H1 (cell line): Measurements from ENCODE around the gene JMJD7. TPM values are rescaled to one million over a fixed set of nuclear protein-coding genes. Genes with fewer than 3 reads are reported as not detected.

ENCODE experiments used
- CTCF ChIA-PET: fragments of 300-600 bp; sonication (Branson Sonifier 250); formaldehyde crosslinking; loops from one replicate; lab custom pipeline; 2021; ENCODE audit not compliant: partially characterized antibody; lab: Charles Lee
- POLR2A ChIA-PET: fragments of 300-600 bp; sonication (Branson Sonifier 250); formaldehyde crosslinking; loops from one replicate; lab custom pipeline; 2021; ENCODE audit warnings: inconsistent platforms; ENCODE audit not compliant: partially characterized antibody; lab: Charles Lee
- DNase-seq, 2 experiments: peaks; one replicate each; pipeline versions ENCODE4 v3.0.0 to v3.0.0-alpha.2; 2010 to 2022; ENCODE audit warnings: low spot score in 2 of 2, low read depth in 1 of 2, mixed read lengths in 1 of 2
- FAIRE-seq: peaks from 2 replicates; lab custom pipeline; 2011; peaks lifted over from hg19 to GRCh38; lab: Jason Lieb, UNC
- H2AFZ ChIP-seq: 2 replicates; pipeline ENCODE4 v1.8.1; 2012; ENCODE audit warnings: low read length, inconsistent platforms
- H2AK5ac ChIP-seq: 2 replicates; pipeline ENCODE4 v1.6.1; 2013; ENCODE audit warnings: low read depth, low read length
- H2BK120ac ChIP-seq: replicated peaks from 2 replicates; pipeline ENCODE3; 2013; ENCODE audit warnings: low read depth, low read length, inconsistent platforms
- H2BK12ac ChIP-seq: 2 replicates; pipeline ENCODE4 v1.6.1; 2013; ENCODE audit warnings: low read depth, low read length
- H2BK15ac ChIP-seq: 2 replicates; pipeline ENCODE4 v1.6.1; 2013; ENCODE audit warnings: low read length
- H2BK20ac ChIP-seq: 2 replicates; pipeline ENCODE4 v1.6.1; 2013; ENCODE audit warnings: low read length
- H2BK5ac ChIP-seq: 2 replicates; pipeline ENCODE4 v1.6.1; 2013; ENCODE audit warnings: low read depth, low read length
- H3K14ac ChIP-seq: 2 replicates; pipeline ENCODE4 v1.6.1; 2013; ENCODE audit warnings: inconsistent platforms; ENCODE audit not compliant: insufficient read length
- H3K18ac ChIP-seq: 2 replicates; pipeline ENCODE4 v1.6.1; 2013; ENCODE audit warnings: low read length; ENCODE audit errors: extremely low read depth
- H3K23ac ChIP-seq: 2 replicates; pipeline ENCODE4 v1.6.1; 2013; ENCODE audit warnings: inconsistent platforms; ENCODE audit not compliant: insufficient read length
- H3K23me2 ChIP-seq: 2 replicates; pipeline ENCODE4 v1.6.1; 2013; ENCODE audit warnings: low read depth, low read length
- H3K27ac ChIP-seq: 2 replicates; pipeline ENCODE4 v1.6.1; 2011; ENCODE audit warnings: low read depth, low read length, inconsistent platforms
- H3K27me3 ChIP-seq, 4 experiments: replicated peaks in 1 of 4; 1 replicate in 1 of 4; 2 replicates in 3 of 4; pipeline versions ENCODE4 v1.6.1 to v1.8.1; 2011 to 2013; ENCODE audit warnings: low read length in 3 of 4, mild to moderate bottlenecking in 3 of 4, inconsistent platforms in 2 of 4, mixed read lengths in 2 of 4, moderate library complexity in 1 of 4; ENCODE audit not compliant: control insufficient read depth in 3 of 4, insufficient read depth in 3 of 4; ENCODE audit errors: extremely low read depth in 1 of 4
- H3K36me3 ChIP-seq, 4 experiments: 2 replicates each; pipeline versions ENCODE4 v1.6.1 to v1.8.1; 2011 to 2013; ENCODE audit warnings: mild to moderate bottlenecking in 4 of 4, low read length in 3 of 4, moderate library complexity in 2 of 4, control low read depth in 1 of 4, inconsistent platforms in 1 of 4; ENCODE audit not compliant: insufficient read depth in 4 of 4, control insufficient read depth in 2 of 4
- H3K4ac ChIP-seq: replicated peaks from 2 replicates; pipeline ENCODE3; 2013; ENCODE audit warnings: low read length, low read depth, mixed read lengths, inconsistent platforms; ENCODE audit not compliant: insufficient read length
- H3K4me1 ChIP-seq, 4 experiments: replicated peaks in 1 of 4; 1 replicate in 1 of 4; 2 replicates in 3 of 4; pipeline versions ENCODE4 v1.6.1 to v1.8.1; 2011 to 2013; ENCODE audit warnings: low read length in 3 of 4, inconsistent platforms in 2 of 4, mixed read lengths in 1 of 4; ENCODE audit not compliant: insufficient read depth in 4 of 4, control insufficient read depth in 3 of 4
- H3K4me2 ChIP-seq, 2 experiments: 2 replicates each; pipeline versions ENCODE4 v1.6.1 to v1.8.1; 2011 to 2013; ENCODE audit warnings: low read depth in 2 of 2, low read length in 2 of 2, control low read depth in 1 of 2, inconsistent platforms in 1 of 2, mild to moderate bottlenecking in 1 of 2; ENCODE audit not compliant: insufficient read depth in 1 of 2
- H3K4me3 ChIP-seq, 4 experiments: fragments of 200-600, 300-600 bp in 1 of 4; sonication (generic), shearing (Covaris generic), sonication (Bioruptor Twin) in 1 of 4; 2 replicates each; pipeline versions ENCODE4 v1.5.1 to v1.8.1; 2011 to 2016; ENCODE audit warnings: low read length in 4 of 4, low read depth in 3 of 4, control low read depth in 2 of 4, inconsistent platforms in 2 of 4, mild to moderate bottlenecking in 2 of 4, mixed read lengths in 1 of 4, moderate library complexity in 1 of 4; ENCODE audit not compliant: insufficient read depth in 2 of 4; ENCODE audit errors: extremely low read depth in 1 of 4
- H3K56ac ChIP-seq: replicated peaks from 2 replicates; pipeline ENCODE3; 2013; ENCODE audit warnings: low read depth, mild to moderate bottlenecking, mixed read lengths, low read length, inconsistent platforms; ENCODE audit not compliant: insufficient read length
- H3K79me1 ChIP-seq: 2 replicates; pipeline ENCODE4 v1.6.1; 2013; ENCODE audit warnings: low read depth, low read length, control low read depth
- H3K79me2 ChIP-seq, 2 experiments: 2 replicates each; pipeline versions ENCODE4 v1.6.1 to v1.8.1; 2012 to 2013; ENCODE audit warnings: low read length in 2 of 2, mild to moderate bottlenecking in 2 of 2, inconsistent platforms in 1 of 2; ENCODE audit not compliant: insufficient read depth in 2 of 2, control insufficient read depth in 1 of 2
- H3K9ac ChIP-seq, 4 experiments: replicated peaks in 1 of 4; 1 replicate in 1 of 4; 2 replicates in 3 of 4; pipeline versions ENCODE4 v1.6.1 to v1.8.1; 2011 to 2013; ENCODE audit warnings: low read depth in 3 of 4, low read length in 3 of 4, control low read depth in 2 of 4, mild to moderate bottlenecking in 2 of 4, moderate library complexity in 2 of 4, inconsistent platforms in 1 of 4; ENCODE audit errors: extremely low read depth in 1 of 4
- H3K9me3 ChIP-seq, 2 experiments: 2 replicates each; pipeline versions ENCODE4 v1.6.1 to v1.8.1; 2012 to 2013; ENCODE audit warnings: mild to moderate bottlenecking in 2 of 2, moderate library complexity in 2 of 2, control low read depth in 1 of 2, inconsistent platforms in 1 of 2, low read depth in 1 of 2, low read length in 1 of 2, mixed read lengths in 1 of 2; ENCODE audit not compliant: insufficient read depth in 2 of 2
- H4K20me1 ChIP-seq, 2 experiments: replicated peaks in 1 of 2; 2 replicates each; pipeline versions ENCODE3 to v1.8.1; 2011 to 2013; ENCODE audit warnings: inconsistent platforms in 2 of 2, low read length in 2 of 2, mild to moderate bottlenecking in 1 of 2; ENCODE audit not compliant: insufficient read depth in 2 of 2, control insufficient read depth in 1 of 2
- H4K5ac ChIP-seq: 2 replicates; pipeline ENCODE4 v1.6.1; 2013; ENCODE audit warnings: low read length, low read depth, mixed read lengths, inconsistent platforms; ENCODE audit not compliant: insufficient read length
- H4K8ac ChIP-seq: 2 replicates; pipeline ENCODE4 v1.8.0; 2013; ENCODE audit warnings: mild to moderate bottlenecking, moderate library complexity, low read length, inconsistent platforms; ENCODE audit not compliant: insufficient read depth; ENCODE audit errors: extremely low read depth
- H4K91ac ChIP-seq: replicated peaks from 2 replicates; pipeline ENCODE3; 2013; ENCODE audit warnings: low read length, mixed read lengths, inconsistent platforms; ENCODE audit not compliant: insufficient read length
- ATF2 ChIP-seq: IDR thresholded peaks from 2 replicates; pipeline ENCODE4 v1.6.1; 2012; ENCODE audit warnings: low read length, inconsistent platforms
- BCL11A ChIP-seq, 2 experiments: IDR thresholded peaks; one replicate each; pipeline ENCODE4 v1.6.1; 2011; ENCODE audit warnings: low read depth in 2 of 2, low read length in 2 of 2, mild to moderate bottlenecking in 2 of 2
- CBX8 ChIP-seq: fragments of 300-800, 300-1000 bp; sonication (generic); IDR thresholded peaks from 2 replicates; pipeline ENCODE4 v1.7.1; 2016; ENCODE audit warnings: low read depth, low read length, borderline replicate concordance
- CHD1 ChIP-seq: IDR thresholded peaks from 2 replicates; pipeline ENCODE4 v1.6.1; 2012; ENCODE audit warnings: low read depth, low read length, improper control_type of control experiment
- CTBP2 ChIP-seq: IDR thresholded peaks from 2 replicates; pipeline ENCODE4 v1.7.0; 2011; ENCODE audit warnings: borderline replicate concordance, mild to moderate bottlenecking, moderate library complexity, mixed read lengths, low read length; ENCODE audit not compliant: insufficient read depth, insufficient read length
- NANOG ChIP-seq: IDR thresholded peaks from 2 replicates; pipeline ENCODE4 v1.6.1; 2011; ENCODE audit warnings: low read length, low read depth, mild to moderate bottlenecking, inconsistent platforms; ENCODE audit not compliant: insufficient read depth, poor library complexity, severe bottlenecking
- POU5F1 ChIP-seq: IDR thresholded peaks from 2 replicates; pipeline ENCODE4 v1.6.1; 2011; ENCODE audit warnings: low read depth, mild to moderate bottlenecking, low read length, moderate library complexity
- RFX5 ChIP-seq: IDR thresholded peaks from 2 replicates; pipeline ENCODE4 v1.6.1; 2011; ENCODE audit warnings: low read depth, low read length, improper control_type of control experiment, borderline replicate concordance
- TCF12 ChIP-seq: IDR thresholded peaks from 2 replicates; pipeline ENCODE4 v1.6.1; 2011; ENCODE audit warnings: low read depth, mild to moderate bottlenecking, low read length
- WGBS, 2 experiments: shearing (Covaris generic) in 1 of 2; methylation state at CpG; one replicate each; pipeline versions ENCODE4 v1.1.6 to v1.1.7; 2013 to 2015; ENCODE audit warnings: low lambda C conversion rate in 2 of 2, mixed read lengths in 2 of 2, inconsistent platforms in 1 of 2, low coverage in 1 of 2, missing lambda C conversion rate in 1 of 2; ENCODE audit not compliant: insufficient replicate concordance in 2 of 2, insufficient coverage in 1 of 2, insufficient read length in 1 of 2; ENCODE audit errors: extremely low coverage in 1 of 2, missing lambda C conversion rate in 1 of 2; 5-methylcytosine and 5-hydroxymethylcytosine counted together
- polyA plus RNA-seq, 7 experiments: library from polyadenylated mRNA; depleted of rRNA in 3 of 7; stranded (reverse) in 5 of 7; unstranded in 2 of 7; fragments of >200 nt in 5 of 7; fragments of 200-250 nt in 2 of 7; gene quantifications; 1 replicate in 5 of 7; 2 replicates in 1 of 7; 4 replicates in 1 of 7; pipeline versions ENCODE4 v1.2.1 to v1.2.3, GENCODE V29; 2011 to 2013; ENCODE audit warnings: missing spikeins in 2 of 7, mixed read lengths in 2 of 7
- total RNA-seq: library from RNA; stranded (reverse); fragmentation: NEBNext Ultra II Directional; extraction: Animal tissue kit (Norgen Biotek cat#: 25700); gene quantifications from 2 replicates; pipeline ENCODE4 v1.2.1, GENCODE V29; 2021
- TF ChIP-seq, protein P1 (sequence below): IDR thresholded peaks from 2 replicates; pipeline ENCODE4 v1.6.1; 2011; ENCODE audit warnings: low read length, improper control_type of control experiment

JMJD7 gene
- total and polyA plus RNA-seq, 2 of the 8 experiments (the other 6 are each of a cell fraction or from before 2014, with no cell fraction given), result 15.0 to 20.0 TPM

- CTCF ChIA-PET, result interaction anchor here (0.6 to 1.7 kb wide), 8 partner anchors 9 to 364 kb away, joined by 3 to 5 read pairs (median 4); no protein-coding TSS in a partner anchor
- TF ChIP-seq CTBP2 (no peak), POU5F1 (no peak), NANOG (no peak), RFX5 (no peak), BCL11A (IDR thresholded peaks at IDR 0.05; ENCODE audit: low read depth in 2 of 2, low read length in 2 of 2) (no peak), ATF2 (no peak), TCF12 (no peak), CBX8 (no peak), CHD1 (no peak)
- TF ChIP-seq, protein P1, sequence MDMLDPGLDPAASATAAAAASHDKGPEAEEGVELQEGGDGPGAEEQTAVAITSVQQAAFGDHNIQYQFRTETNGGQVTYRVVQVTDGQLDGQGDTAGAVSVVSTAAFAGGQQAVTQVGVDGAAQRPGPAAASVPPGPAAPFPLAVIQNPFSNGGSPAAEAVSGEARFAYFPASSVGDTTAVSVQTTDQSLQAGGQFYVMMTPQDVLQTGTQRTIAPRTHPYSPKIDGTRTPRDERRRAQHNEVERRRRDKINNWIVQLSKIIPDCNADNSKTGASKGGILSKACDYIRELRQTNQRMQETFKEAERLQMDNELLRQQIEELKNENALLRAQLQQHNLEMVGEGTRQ, result no peak
These were observed 47.2 kb upstream of the JMJD7 start for GRCh38 chr15:41780727-41781126.

More at GRCh38 chr15:41780727-41781126, 47.2 kb upstream of the JMJD7 start:
- H3K23ac ChIP-seq, result no peak overlapping the region
- 89% methylated on average over 1 of the region's 1 CpG; no CpG with 5 or more reads in 1 of the 2 experiments for WGBS, 2 experiments
- no peaks in the 10 kb centered on the region; the same call in 1 of the 2 replicates for H3K79me1 ChIP-seq
- no peak for FAIRE-seq
- H2BK12ac ChIP-seq, result no peak overlapping the region
- POLR2A ChIA-PET, result interaction anchor here (0.7 to 1.6 kb wide), 2 partner anchors 11 to 81 kb away, joined by 3 read pairs; no protein-coding TSS in a partner anchor
- H3K79me2 ChIP-seq, result peaks cover 0 to 15% of the 10 kb centered on the region in 2 experiments; a peak in 2 of 4 replicates
- H3K4ac ChIP-seq, result no peak overlapping the region
- H3K9ac ChIP-seq, result no peak overlapping the region
- H3K14ac ChIP-seq, result no peak overlapping the region
- H2BK5ac ChIP-seq, result no peak overlapping the region
- H2BK20ac ChIP-seq, result no peak overlapping the region
- H3K9me3 ChIP-seq, result no peaks in the 10 kb centered on the region
- H3K4me3 ChIP-seq, result no peak overlapping the region
- no peak for DNase-seq
- H4K8ac ChIP-seq, result no peak overlapping the region
- H3K27ac ChIP-seq, result no peak overlapping the region
- no peak overlapping the region for H2BK120ac ChIP-seq
- H2BK15ac ChIP-seq, result no peak overlapping the region
- no peaks in the 10 kb centered on the region for H3K36me3 ChIP-seq
- H4K20me1 ChIP-seq, result no peaks in the 10 kb centered on the region
- no peak overlapping the region for H3K56ac ChIP-seq
- no peaks in the 10 kb centered on the region; the same call in 1 of the 2 replicates for H3K23me2 ChIP-seq
- no peak overlapping the region for H3K18ac ChIP-seq
- H2AFZ ChIP-seq, result no peak overlapping the region
- H3K27me3 ChIP-seq, result no peaks in the 10 kb centered on the region
- no peak overlapping the region for H4K91ac ChIP-seq
- no peak overlapping the region for H3K4me2 ChIP-seq
- H3K4me1 ChIP-seq, result peaks cover 2 to 22% (median 5%) of the 10 kb centered on the region in 4 experiments; a peak in 4 of 7 replicates
- no peak overlapping the region for H4K5ac ChIP-seq
- no peak overlapping the region for H2AK5ac ChIP-seq
